KOPT-K1 (cell line): Measurements from ENCODE around the gene SURF1.

Experiments
- H3K27ac ChIP-seq: fragments of 200-600 bp; sonication (generic); 2 replicates; pipeline ENCODE4 v1.5.1; 2016; ENCODE audit warnings: antibody characterized with exemption, mild to moderate bottlenecking, low read depth, low read length; ENCODE audit not compliant: poor library complexity, severe bottlenecking
- H3K36me3 ChIP-seq: fragments of 200-600 bp; sonication (generic); 2 replicates; pipeline ENCODE4 v1.5.1; 2017; ENCODE audit warnings: antibody characterized with exemption, mild to moderate bottlenecking, low read length, moderate library complexity; ENCODE audit not compliant: insufficient read depth
- H3K9me3 ChIP-seq: fragments of 200-600 bp; sonication (generic); 2 replicates; pipeline ENCODE4 v1.5.1; 2017; ENCODE audit warnings: antibody characterized with exemption, low read length, mild to moderate bottlenecking; ENCODE audit not compliant: insufficient read depth, poor library complexity, severe bottlenecking

SURF1 gene

GRCh38 chr9:133307301-133307700 is 49.0 kb downstream of the SURF1 start:
- H3K27ac ChIP-seq: no peak overlapping the region
- peaks cover 4% of the 10 kb centered on the region for H3K9me3 ChIP-seq

GRCh38 chr9:133306242-133307204 is 49.8 kb downstream of the SURF1 start:
- H3K9me3 ChIP-seq: peaks cover 4% of the 10 kb centered on the region
- H3K36me3 ChIP-seq: no peaks in the 10 kb centered on the region
- no peak overlapping the region for H3K27ac ChIP-seq

More at GRCh38 chr9:133307301-133307700, 49.0 kb downstream of the SURF1 start:
- no peaks in the 10 kb centered on the region for H3K36me3 ChIP-seq

- no peaks in the 10 kb centered on the region for H3K36me3 ChIP-seq
- H3K9me3 ChIP-seq: peaks cover 4% of the 10 kb centered on the region
- no peak overlapping the region for H3K27ac ChIP-seq
Observed at GRCh38 chr9:133305731-133306130, 50.6 kb downstream of the SURF1 start.

GRCh38 chr9:133304477-133305377 is 51.6 kb downstream of the SURF1 start:
- peaks cover 2% of the 10 kb centered on the region for H3K9me3 ChIP-seq
- H3K27ac ChIP-seq: no peak overlapping the region
- no peaks in the 10 kb centered on the region for H3K36me3 ChIP-seq

GRCh38 chr9:133304158-133304470 is 52.2 kb downstream of the SURF1 start:
- Histone ChIP-seq H3K9me3 (no peaks in the 10 kb centered on the region), H3K27ac (no peak overlapping the region), H3K36me3 (no peaks in the 10 kb centered on the region)

GRCh38 chr9:133303266-133304157 is 52.8 kb downstream of the SURF1 start:
- no peaks in the 10 kb centered on the region for H3K9me3 ChIP-seq
- no peaks in the 10 kb centered on the region for H3K36me3 ChIP-seq
- no peak overlapping the region for H3K27ac ChIP-seq
